Heart left ventricle (tissue), 13 donors: ENCODE measurements around the gene SGF29.

Experiments used
- CTCF ChIP-seq, 12 donors: fragments of 200-600 bp; sonication (generic) in 4 of 12; IDR thresholded peaks; one replicate each; pipeline versions ENCODE4 v1.5.0 to v1.8.0; 2018 to 2022; ENCODE audit warnings: antibody characterized with exemption in 12 of 12, mild to moderate bottlenecking in 5 of 12
- POLR2A ChIP-seq, 2 donors: fragments of 450-650 bp; IDR thresholded peaks; one replicate each; pipeline ENCODE4 v1.6.1; 2017; ENCODE audit warnings: antibody characterized with exemption in 2 of 2, mild to moderate bottlenecking in 2 of 2, moderate library complexity in 2 of 2
- donor health status: ischemic (EF 13 %, LVEDD 7.1; RV severe dilation, severe dysfunction).
- donor health status: DM: no; HTN: yes; CAD: no.
- donor health status: DM: no; HTN: no; CAD: no.
- donor health status: ischemic (EF 25% LVEDD 6.9; RV normal size, moderate dysfunction).
- donor health status: ischemic (EF 25% LVEDD 5.7; RV mildly dilated, moderate dysfunction).
- donor health status: ischemic (EF 35%, LVEDD 5.7; RV mildly dilated, moderate dysfunction).
- donor health status: nonischemic (EF 11% LVEDD 7.7; RV severe dilation, severe dysfunction).
- donor health status: DM: yes; HTN: yes; CAD: no.
- donor health status: PGD.
- donor health status: ischemic (EF 29% LVEDD 5.4; RV normal size, mild dysfunction).
- donor health status: nonischemic (EF 23%, LVEDD 6.1; RV moderate dilation, normal function).

DNA sequence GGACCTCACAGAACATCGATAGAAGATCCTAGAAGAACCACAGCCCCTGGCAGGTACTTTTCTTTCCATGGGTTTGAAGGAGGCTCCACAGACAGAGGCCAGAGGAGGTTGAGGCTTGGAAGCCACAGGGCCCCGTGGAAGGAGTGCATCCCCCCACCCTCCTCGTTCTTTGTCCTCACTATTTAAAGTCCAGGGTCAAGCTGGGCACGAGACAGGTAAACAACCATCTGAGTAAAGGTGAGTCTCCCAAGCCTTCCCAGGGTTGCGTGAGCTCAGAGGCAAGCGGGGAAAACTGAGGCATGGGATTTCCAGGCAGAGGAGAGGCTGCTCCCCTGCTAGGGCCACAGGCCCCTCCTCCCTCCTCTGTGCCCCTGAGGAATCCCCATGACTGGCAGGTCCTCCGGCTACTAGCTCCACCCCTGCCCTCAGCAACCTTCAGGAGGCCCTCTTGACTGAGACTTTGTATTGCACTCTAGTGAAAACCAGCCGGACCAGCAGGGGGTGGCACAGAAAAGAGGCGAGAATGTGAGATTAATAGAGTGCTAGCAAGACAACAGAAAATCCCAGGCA is 44.1 kb downstream of the SGF29 start:
- TF ChIP-seq CTCF (IDR thresholded peaks at IDR 0.05) = no peak
- TF ChIP-seq POLR2A (IDR thresholded peaks at IDR 0.05) = no peak
